ENCODE results near the gene OR11H6.
"Not testable (repeated sequence)": the region's sequence is repeated elsewhere in the genome, so short reads cannot be mapped to it uniquely, and the experiment has no call there.

OR11H6 gene

DNA sequence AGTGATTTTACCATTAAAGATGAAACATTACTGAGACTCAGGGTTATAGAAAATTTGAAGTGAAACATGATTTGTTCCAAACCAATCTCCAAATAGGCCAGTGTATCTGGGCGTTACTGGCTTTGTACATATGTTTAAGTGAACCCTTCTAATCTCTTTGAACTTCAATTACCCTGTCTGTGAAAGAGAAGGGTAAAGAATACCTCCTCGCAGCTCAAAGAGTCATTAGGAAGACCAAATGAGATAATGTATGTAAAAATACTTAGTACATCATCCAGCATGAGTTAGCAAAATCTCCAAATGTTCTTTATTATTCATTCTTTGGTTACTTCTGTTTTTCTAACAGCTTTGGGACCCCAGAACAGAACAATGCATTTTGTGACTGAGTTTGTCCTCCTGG lies at the start of gene OR11H6:
OR11H6 (plus strand) TSS at position 301 of the 400 bp plus-strand sequence; CDS start at position 301, 0 bp downstream.
- DNase-seq (ENCODE audit: low spot score) = no peak

- DNase-seq (ENCODE audit: low spot score) = not testable (repeated sequence)
Measured at GRCh38 chr14:20174205-20174604, 49.3 kb upstream of the OR11H6 start.

DNA sequence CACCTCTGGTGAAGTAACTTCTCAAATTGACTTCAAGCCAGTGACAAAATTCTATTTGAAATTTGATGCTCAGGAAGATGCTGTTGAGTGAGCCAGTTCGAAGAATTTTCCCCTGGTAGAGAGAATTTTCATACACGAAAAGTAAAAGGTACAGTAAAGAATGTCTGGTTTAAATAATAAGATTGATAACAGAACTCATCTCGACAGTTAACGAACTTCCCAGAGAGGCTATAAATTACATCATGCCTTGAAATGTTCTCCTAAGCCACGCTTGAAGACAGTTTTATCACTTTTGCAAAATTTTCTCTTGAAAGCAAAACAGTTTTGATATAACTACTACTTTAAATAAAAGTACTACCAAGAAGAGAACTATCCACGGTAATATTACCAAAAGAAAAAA lies 47.2 kb upstream of the OR11H6 start:
- DNase-seq (ENCODE audit: low spot score) = no peak

DNA sequence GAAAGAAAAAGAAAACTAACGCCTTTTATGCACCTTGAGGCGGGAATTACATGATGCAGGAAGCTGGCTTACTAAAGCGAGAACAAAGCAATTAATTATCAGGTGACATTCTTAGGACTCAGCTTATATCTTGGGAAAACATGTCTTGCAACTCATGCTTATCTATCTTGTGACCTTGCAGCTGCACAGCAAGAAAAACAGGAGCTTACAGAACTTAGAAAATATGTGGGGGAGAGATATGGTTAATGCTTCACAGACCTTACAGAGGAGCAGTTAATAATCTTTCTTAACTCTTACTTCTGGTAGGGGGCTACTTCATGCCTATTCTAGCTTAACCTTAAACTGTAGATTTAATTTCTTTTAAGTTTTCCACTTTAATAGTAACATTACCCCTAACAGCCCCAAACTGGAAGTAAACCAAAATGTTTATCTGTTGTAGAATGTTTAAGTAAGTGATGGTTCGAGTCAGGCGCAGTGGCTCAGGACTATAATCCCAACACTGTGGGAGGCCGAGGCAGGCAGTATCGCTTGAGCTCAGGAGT lies 46.0 kb upstream of the OR11H6 start:
- no peak for DNase-seq (ENCODE audit: low spot score)

DNA sequence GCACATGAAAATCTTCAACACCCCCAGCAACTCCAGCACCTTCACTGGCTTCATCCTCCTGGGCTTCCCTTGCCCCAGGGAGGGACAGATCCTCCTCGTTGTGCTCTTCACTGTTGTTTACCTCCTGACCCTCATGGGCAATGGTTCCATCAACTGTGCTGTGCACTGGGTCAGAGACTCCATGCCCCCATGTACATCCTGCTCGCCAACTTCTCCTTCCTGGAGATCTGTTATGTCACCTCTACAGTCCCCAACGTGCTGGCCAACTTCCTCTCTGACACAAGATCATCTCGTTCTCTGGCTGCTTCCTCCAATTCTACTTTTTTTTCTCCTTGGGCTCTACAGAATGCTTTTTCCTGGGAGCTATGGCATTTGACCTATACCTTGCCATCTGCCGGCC lies 44.3 kb upstream of the OR11H6 start:
- peak; percentile 34 for DNase-seq (ENCODE audit: low spot score)

DNA sequence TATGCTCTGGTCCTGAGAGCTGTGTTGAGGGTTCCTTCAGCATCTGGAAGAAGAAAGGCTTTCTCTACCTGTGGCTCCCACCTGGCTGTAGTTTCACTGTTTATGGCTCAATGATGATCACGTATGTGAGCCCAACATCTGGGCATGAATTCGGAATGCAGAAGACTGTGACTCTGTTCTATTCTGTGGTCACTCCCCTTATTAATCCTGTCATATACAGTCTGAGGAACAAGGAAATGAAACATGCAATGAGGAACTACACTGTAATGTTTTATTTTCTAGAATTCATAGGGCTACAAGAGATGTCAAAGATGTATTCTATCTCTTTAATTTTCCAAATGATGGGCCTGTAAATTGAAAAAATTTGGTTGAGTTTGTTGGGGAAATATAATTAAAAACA lies 43.6 kb upstream of the OR11H6 start:
- no peak for DNase-seq (ENCODE audit: low spot score)

DNA sequence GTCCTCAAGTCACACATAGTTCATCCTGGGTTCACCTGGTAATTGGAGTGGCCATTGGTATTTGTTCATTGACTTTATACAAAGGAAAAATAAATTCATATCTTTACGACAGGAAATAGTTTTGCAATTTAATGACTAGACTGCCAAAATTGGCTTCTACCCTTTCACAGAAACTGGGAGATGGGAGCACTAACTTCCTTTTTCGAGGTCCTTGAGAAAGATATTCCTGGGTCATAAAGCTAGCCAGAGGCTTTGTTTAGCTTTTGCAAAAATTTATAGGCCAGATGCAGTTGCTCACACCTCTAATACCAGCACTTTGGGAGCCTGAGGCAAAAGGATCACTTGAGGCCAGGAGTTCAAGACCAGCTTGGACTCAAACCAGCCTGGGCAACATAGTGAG lies 43.0 kb upstream of the OR11H6 start:
- DNase-seq (ENCODE audit: low spot score) = no peak

GRCh38 chr14:20184181-20184580 lies 39.3 kb upstream of the OR11H6 start:
- DNase-seq (ENCODE audit: low spot score) = no peak

DNA sequence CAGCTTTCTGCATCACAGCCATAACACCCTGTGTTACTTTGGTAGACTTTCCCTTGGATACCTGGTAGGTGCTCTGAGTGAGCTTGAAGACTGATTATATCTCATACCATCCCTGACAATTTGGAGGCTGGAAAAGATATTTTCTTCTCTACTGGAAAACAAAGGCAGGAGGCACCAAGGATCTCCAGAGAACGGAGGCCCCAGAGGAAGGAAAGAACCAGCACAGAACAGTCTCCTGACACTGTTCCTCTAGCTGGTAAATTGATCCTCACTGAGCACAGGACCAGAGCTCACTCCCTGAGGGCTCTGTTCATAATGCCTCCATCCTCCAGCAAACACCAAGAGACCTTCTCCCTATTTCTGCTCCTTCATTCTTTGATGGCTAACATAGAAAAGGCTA lies 32.9 kb upstream of the OR11H6 start, which contains the start of gene OR11G2:
OR11G2 (plus strand) TSS at position 301 of the 400 bp plus-strand sequence. CDS start 6,542 bp downstream, outside the sequence.
- DNase-seq (ENCODE audit: low spot score) = no peak

- no peak for DNase-seq (ENCODE audit: low spot score)
Measured at GRCh38 chr14:20191396-20191795, 32.1 kb upstream of the OR11H6 start.

GRCh38 chr14:20194101-20194500 lies 29.4 kb upstream of the OR11H6 start:
- peak; percentile 19 for DNase-seq (ENCODE audit: low spot score)

GRCh38 chr14:20195170-20195569 lies 28.3 kb upstream of the OR11H6 start:
- not testable (repeated sequence) for DNase-seq (ENCODE audit: low spot score)

GRCh38 chr14:20195911-20196310 lies 27.6 kb upstream of the OR11H6 start:
- no peak for DNase-seq (ENCODE audit: low spot score)

GRCh38 chr14:20197459-20197858 lies 26.1 kb upstream of the OR11H6 start:
- DNase-seq (ENCODE audit: low spot score) = no peak

DNA sequence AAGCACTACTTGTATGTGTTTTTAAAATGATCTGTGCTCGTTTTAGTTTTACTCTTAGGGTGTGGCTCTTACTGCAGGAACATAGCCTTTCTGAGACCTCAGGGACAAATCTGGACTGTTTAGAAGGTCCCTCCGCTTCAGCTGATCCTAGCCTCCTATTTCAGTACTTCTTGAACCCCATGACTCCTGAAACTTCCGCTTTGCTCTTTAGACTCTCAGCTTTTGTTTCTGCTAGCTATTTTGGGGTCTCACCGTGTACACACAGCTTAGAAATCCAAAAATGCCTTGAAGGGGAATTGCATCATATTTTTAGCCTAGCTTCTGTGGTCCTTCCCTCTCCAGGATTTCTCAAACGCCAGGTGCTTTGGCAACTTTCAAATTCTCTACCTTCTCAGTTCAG lies 24.5 kb upstream of the OR11H6 start:
- no peak for DNase-seq (ENCODE audit: low spot score)

DNA sequence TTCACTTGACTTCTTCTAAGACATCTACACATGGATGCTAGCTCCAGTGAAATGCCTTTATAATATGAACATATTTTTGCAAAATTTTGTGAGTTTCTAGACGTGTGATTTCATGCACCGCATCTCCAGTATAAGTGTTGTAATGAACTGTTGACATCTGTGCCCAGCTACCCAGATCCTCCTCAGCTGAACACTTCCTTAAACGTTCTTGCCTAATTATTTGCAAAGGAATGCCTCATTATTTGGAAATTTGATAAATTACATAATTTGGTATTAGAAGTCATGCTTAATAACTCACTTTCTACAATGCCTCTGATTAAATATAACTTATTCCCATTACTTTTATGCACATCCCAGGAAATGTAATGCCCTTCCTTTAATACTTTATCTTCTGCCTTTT lies 18.8 kb upstream of the OR11H6 start:
- DNase-seq (ENCODE audit: low spot score) = no peak

DNA sequence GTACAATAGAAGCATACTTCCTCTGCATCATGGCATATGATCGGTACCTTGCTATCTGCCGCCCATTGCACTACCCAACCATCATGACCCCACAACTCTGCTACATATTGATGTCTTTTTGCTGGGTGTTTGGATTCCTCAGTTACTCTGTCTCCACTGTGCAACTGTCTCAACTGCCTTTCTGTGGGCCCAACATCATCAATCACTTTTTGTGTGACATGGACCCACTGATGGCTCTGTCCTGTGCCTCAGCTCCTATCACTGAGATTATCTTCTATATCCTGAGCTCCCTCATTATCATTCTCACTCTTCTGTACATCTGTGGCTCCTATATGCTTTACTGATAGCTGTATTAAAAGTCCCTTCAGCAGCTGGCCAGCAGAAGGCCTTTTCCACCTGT lies 13.9 kb upstream of the OR11H6 start:
- no peak for DNase-seq (ENCODE audit: low spot score)

- not testable (repeated sequence) for DNase-seq (ENCODE audit: low spot score)
Measured at GRCh38 chr14:20212406-20212805, 11.1 kb upstream of the OR11H6 start.

- DNase-seq (ENCODE audit: low spot score) = no peak
Measured at GRCh38 chr14:20215196-20215595, 8.3 kb upstream of the OR11H6 start.

DNA sequence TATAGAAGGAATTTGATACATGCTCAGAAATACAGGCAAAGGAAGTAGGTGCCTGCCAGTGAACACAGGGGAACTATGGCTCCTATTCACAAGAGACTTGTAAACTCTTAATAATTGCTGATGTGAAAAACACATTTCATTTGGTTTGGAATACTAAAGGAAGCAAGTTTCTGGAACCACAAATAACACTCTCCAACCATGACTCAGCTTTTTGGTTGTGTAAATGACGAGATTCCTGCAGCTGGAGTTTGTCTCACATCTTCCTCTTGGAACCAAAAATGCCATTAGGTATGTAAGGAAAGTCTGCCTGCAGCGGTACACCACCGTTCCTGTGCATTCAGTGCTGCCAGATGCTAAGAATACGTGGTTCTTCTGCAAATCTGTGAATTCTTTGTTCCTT lies 4.5 kb upstream of the OR11H6 start:
- DNase-seq (ENCODE audit: low spot score) = no peak

DNA sequence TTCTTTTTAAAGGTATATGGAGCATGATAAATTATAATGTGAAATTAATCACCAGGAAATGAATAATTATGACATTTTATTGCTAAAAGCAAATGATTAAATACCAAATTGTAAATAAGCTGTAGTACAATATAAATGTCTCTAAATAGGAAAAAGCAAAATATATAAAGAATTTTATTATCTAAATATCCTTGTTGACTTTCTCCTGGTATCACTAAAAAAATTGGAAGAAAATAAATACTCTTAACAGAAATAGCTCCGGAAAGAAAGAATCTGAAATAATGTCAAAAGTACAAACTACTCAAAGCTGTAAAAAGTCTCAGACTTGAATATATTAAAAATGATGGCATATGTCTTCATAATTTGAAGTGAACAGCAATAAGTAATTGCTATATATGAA lies 5.2 kb downstream of the OR11H6 start, which contains the start of gene OR11H7:
OR11H7 (plus strand) TSS at position 301 of the 400 bp plus-strand sequence.
- no peak for DNase-seq (ENCODE audit: low spot score)

- not testable (repeated sequence) for DNase-seq (ENCODE audit: low spot score)
Measured at GRCh38 chr14:20235415-20235814, 11.9 kb downstream of the OR11H6 start.

- no peak for DNase-seq (ENCODE audit: low spot score)
Measured at GRCh38 chr14:20247646-20248246, 24.2 kb downstream of the OR11H6 start.

DNA sequence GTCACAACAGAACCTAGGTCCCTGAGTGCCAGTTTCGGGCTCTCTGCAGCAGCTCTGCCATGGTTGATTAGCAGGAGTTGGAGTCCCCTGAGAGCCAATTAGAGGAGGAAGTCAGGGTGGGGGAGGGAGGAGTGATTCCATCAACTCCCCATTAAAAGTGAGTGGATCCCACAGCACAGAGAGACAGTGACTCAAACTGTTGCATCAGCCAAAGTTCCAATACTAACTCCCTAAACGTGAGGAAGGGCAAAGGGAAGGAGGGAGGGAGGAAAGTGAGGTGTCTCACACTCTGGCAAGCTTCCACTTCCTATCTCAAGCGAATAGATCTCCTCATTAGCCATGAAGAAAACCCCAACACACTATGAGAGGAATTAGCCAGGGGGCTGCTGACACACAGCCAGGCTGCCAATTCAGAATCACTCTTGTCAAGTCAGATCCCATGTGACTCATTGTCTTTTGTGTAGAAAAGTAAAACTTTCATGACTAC lies 39.2 kb downstream of the OR11H6 start:
- no peak for DNase-seq (ENCODE audit: low spot score)
